SK-N-SH treated with all-trans-retinoic acid at 6 μM for 48 hours (cell line): ENCODE measurements around the gene SSTR1.

Experiments used
- BACH2 ChIP-seq: fragments of 250-450 bp; sonication (Bioruptor Pico); IDR thresholded peaks from 2 replicates; pipeline ENCODE4 v1.9.0; 2021; ENCODE audit warnings: mild to moderate bottlenecking, borderline replicate concordance
- CSDC2 ChIP-seq: fragments of 250-450 bp; sonication (Bioruptor Pico); IDR thresholded peaks from 2 replicates; pipeline ENCODE4 v1.5.0; 2020; ENCODE audit warnings: mild to moderate bottlenecking, moderate library complexity
- GLIS3 ChIP-seq: fragments of 250-450 bp; sonication (Bioruptor Pico); IDR thresholded peaks from 2 replicates; pipeline ENCODE4 v1.5.0; 2020; ENCODE audit warnings: mild to moderate bottlenecking, moderate library complexity
- OSR1 ChIP-seq: fragments of 250-450 bp; sonication (Bioruptor Pico); IDR thresholded peaks from 2 replicates; pipeline ENCODE4 v1.8.0; 2022; ENCODE audit warnings: moderate library complexity, mild to moderate bottlenecking, inconsistent platforms
- SNAI2 ChIP-seq: fragments of 250-450 bp; sonication (Bioruptor Pico); IDR thresholded peaks from 2 replicates; pipeline ENCODE4 v1.5.0; 2020; ENCODE audit warnings: mild to moderate bottlenecking, moderate library complexity
- ZC3H10 ChIP-seq: fragments of 250-450 bp; sonication (Bioruptor Pico); IDR thresholded peaks from 2 replicates; pipeline ENCODE4 v1.5.1; 2021; ENCODE audit warnings: mild to moderate bottlenecking, moderate library complexity
- ZFP3 ChIP-seq: fragments of 250-450 bp; sonication (Bioruptor Pico); IDR thresholded peaks from 2 replicates; pipeline ENCODE4 v1.5.0; 2020; ENCODE audit warnings: mild to moderate bottlenecking, moderate library complexity
- ZNF8 ChIP-seq: fragments of 450-650 bp; formaldehyde crosslinking; IDR thresholded peaks from 2 replicates; pipeline ENCODE4 v1.5.0; 2020; ENCODE audit warnings: mild to moderate bottlenecking, moderate library complexity
- TF ChIP-seq, protein P1 (sequence below): fragments of 250-450 bp; sonication (Bioruptor Pico); IDR thresholded peaks from 2 replicates; pipeline ENCODE4 v1.5.1; 2020; ENCODE audit warnings: low read depth, mild to moderate bottlenecking, moderate library complexity
- TF ChIP-seq, protein P2 (sequence below): fragments of 250-450 bp; sonication (Bioruptor Pico); IDR thresholded peaks from 2 replicates; pipeline ENCODE4 v1.8.0; 2020; ENCODE audit warnings: mild to moderate bottlenecking, moderate library complexity, borderline replicate concordance

DNA sequence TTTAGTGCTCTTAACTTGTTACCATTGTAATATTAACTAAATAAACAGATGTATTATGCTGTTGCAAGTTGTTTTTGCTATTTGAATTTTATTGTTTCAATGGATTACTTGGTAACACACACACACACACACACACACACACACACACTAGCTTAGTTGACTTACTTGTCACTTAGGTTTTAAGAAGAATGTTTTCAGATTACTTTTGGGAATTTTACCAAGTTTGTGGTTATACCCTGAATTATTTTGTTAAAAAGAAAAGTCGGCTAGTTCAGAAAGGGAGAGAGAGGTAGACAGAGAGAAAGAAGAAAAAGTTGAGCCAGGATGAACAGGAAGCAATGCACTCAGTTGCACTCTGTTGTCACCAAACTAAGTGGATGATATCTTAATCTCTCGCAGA, 5.3 kb downstream of the SSTR1 start:
- TF ChIP-seq CSDC2 (no peak), BACH2 (CRISPR knock-in tag) (no peak), OSR1 (no peak), GLIS3 (no peak), SNAI2 (CRISPR knock-in tag) (no peak), ZFP3 (no peak), ZNF8 (no peak), ZC3H10 (CRISPR knock-in tag) (no peak)
- TF ChIP-seq, protein P1, sequence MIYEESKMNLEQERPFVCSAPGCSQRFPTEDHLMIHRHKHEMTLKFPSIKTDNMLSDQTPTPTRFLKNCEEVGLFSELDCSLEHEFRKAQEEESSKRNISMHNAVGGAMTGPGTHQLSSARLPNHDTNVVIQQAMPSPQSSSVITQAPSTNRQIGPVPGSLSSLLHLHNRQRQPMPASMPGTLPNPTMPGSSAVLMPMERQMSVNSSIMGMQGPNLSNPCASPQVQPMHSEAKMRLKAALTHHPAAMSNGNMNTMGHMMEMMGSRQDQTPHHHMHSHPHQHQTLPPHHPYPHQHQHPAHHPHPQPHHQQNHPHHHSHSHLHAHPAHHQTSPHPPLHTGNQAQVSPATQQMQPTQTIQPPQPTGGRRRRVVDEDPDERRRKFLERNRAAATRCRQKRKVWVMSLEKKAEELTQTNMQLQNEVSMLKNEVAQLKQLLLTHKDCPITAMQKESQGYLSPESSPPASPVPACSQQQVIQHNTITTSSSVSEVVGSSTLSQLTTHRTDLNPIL (CRISPR knock-in tag), result no peak
- TF ChIP-seq, protein P2, sequence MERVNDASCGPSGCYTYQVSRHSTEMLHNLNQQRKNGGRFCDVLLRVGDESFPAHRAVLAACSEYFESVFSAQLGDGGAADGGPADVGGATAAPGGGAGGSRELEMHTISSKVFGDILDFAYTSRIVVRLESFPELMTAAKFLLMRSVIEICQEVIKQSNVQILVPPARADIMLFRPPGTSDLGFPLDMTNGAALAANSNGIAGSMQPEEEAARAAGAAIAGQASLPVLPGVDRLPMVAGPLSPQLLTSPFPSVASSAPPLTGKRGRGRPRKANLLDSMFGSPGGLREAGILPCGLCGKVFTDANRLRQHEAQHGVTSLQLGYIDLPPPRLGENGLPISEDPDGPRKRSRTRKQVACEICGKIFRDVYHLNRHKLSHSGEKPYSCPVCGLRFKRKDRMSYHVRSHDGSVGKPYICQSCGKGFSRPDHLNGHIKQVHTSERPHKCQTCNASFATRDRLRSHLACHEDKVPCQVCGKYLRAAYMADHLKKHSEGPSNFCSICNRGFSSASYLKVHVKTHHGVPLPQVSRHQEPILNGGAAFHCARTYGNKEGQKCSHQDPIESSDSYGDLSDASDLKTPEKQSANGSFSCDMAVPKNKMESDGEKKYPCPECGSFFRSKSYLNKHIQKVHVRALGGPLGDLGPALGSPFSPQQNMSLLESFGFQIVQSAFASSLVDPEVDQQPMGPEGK (CRISPR knock-in tag), result no peak
